HG03280 (cell line): ENCODE data around the gene ANKZF1.

ENCODE experiments used
- ATAC-seq: cut with Tn5 transposase; IDR thresholded peaks from one replicate; pipeline ENCODE4 v1.9.1; 2021; ENCODE audit warnings: mild to moderate bottlenecking, moderate library complexity; ENCODE audit not compliant: unreplicated experiment

ANKZF1 gene

GRCh38 chr2:219280651-219281050 lies 51.0 kb downstream of the ANKZF1 start:
- no peak for ATAC-seq

- no peak for ATAC-seq
Measured at GRCh38 chr2:219281588-219281987, 52.0 kb downstream of the ANKZF1 start.

- ATAC-seq = no peak
Measured at GRCh38 chr2:219282375-219282774, 52.8 kb downstream of the ANKZF1 start.

GRCh38 chr2:219282943-219283581 lies 53.5 kb downstream of the ANKZF1 start:
- ATAC-seq = no peak

- no peak for ATAC-seq
Measured at GRCh38 chr2:219284501-219285372, 55.1 kb downstream of the ANKZF1 start.

- no peak for ATAC-seq
Measured at GRCh38 chr2:219285373-219285735, 55.7 kb downstream of the ANKZF1 start.

GRCh38 chr2:219285894-219286425 lies 56.4 kb downstream of the ANKZF1 start:
- no peak for ATAC-seq
